CD8-positive, alpha-beta memory T cell (primary cell): ENCODE measurements around the gene NFE2L1. TPM values are rescaled to one million over a fixed set of nuclear protein-coding genes. Genes with fewer than 3 reads are reported as not detected.
"Not testable (repeated sequence)": the region's sequence is repeated elsewhere in the genome, so short reads cannot be mapped to it uniquely, and the experiment has no call there.

ENCODE experiments used
- CTCF ChIA-PET: fragments of 350-600 bp; sonication (Branson Sonifier 250); formaldehyde crosslinking; loops from one replicate; lab custom pipeline; 2021; ENCODE audit warnings: antibody characterized with exemption; lab: Charles Lee
- POLR2A ChIA-PET: fragments of 350-600 bp; sonication (Branson Sonifier 250); formaldehyde crosslinking; loops from one replicate; lab custom pipeline; 2021; ENCODE audit warnings: antibody characterized with exemption; lab: Charles Lee
- DNase-seq, 5 donors: peaks; one replicate each; pipeline versions ENCODE4 v3.0.0 to v3.0.0-alpha.2; 2020 to 2022; ENCODE audit warnings: mixed read lengths in 1 of 5
- H3K27ac ChIP-seq: one replicate; pipeline ENCODE4 v1.7.0; 2013; ENCODE audit warnings: low read depth, mild to moderate bottlenecking, low read length, moderate library complexity
- H3K27me3 ChIP-seq: 2 replicates; pipeline ENCODE4 v1.7.0; 2013; ENCODE audit warnings: low read length, mild to moderate bottlenecking; ENCODE audit not compliant: insufficient read depth, poor library complexity, severe bottlenecking
- H3K36me3 ChIP-seq: 2 replicates; pipeline ENCODE4 v1.7.0; 2013; ENCODE audit warnings: mild to moderate bottlenecking, low read length, moderate library complexity; ENCODE audit not compliant: insufficient read depth
- H3K4me1 ChIP-seq: 2 replicates; pipeline ENCODE4 v1.7.0; 2013; ENCODE audit warnings: mild to moderate bottlenecking, low read length, moderate library complexity; ENCODE audit not compliant: insufficient read depth
- H3K4me3 ChIP-seq: 2 replicates; pipeline ENCODE4 v1.7.0; 2013; ENCODE audit warnings: mild to moderate bottlenecking, low read length
- H3K9me3 ChIP-seq: 2 replicates; pipeline ENCODE4 v1.7.0; 2013; ENCODE audit warnings: mild to moderate bottlenecking, low read length
- H3K27ac Mint-ChIP-seq, 8 donors: one replicate each; pipeline ENCODE4 v1.8.0; 2020 to 2021; ENCODE audit warnings: mixed read lengths in 8 of 8, mild to moderate bottlenecking in 6 of 8, inconsistent platforms in 3 of 8, moderate library complexity in 3 of 8
- H3K27me3 Mint-ChIP-seq, 2 donors: one replicate each; pipeline ENCODE4 v1.8.0; 2020 to 2021; ENCODE audit warnings: mixed read lengths in 2 of 2, mild to moderate bottlenecking in 1 of 2, moderate library complexity in 1 of 2
- H3K36me3 Mint-ChIP-seq, 3 donors: one replicate each; pipeline ENCODE4 v1.8.0; 2020 to 2021; ENCODE audit warnings: mixed read lengths in 3 of 3, inconsistent platforms in 1 of 3, mild to moderate bottlenecking in 1 of 3
- H3K4me1 Mint-ChIP-seq, 3 donors: one replicate each; pipeline ENCODE4 v1.8.0; 2020 to 2021; ENCODE audit warnings: mixed read lengths in 3 of 3, inconsistent platforms in 1 of 3, mild to moderate bottlenecking in 1 of 3
- H3K4me3 Mint-ChIP-seq, 7 donors: one replicate each; pipeline ENCODE4 v1.8.0; 2020 to 2021; ENCODE audit warnings: mixed read lengths in 7 of 7, mild to moderate bottlenecking in 6 of 7, moderate library complexity in 4 of 7, inconsistent platforms in 2 of 7
- H3K9me3 Mint-ChIP-seq, 5 donors: one replicate each; pipeline ENCODE4 v1.8.0; 2020 to 2022; ENCODE audit warnings: mixed read lengths in 5 of 5, mild to moderate bottlenecking in 3 of 5, moderate library complexity in 2 of 5, inconsistent platforms in 1 of 5
- polyA plus RNA-seq: library from polyadenylated mRNA; unstranded; fragments of 300-500 nt; fragmentation: Illumina TruSeq; gene quantifications from one replicate; pipeline ENCODE4 v1.2.3, GENCODE V29; 2021
- total RNA-seq, 2 experiments: library from RNA; stranded (reverse); gene quantifications; one replicate each; pipeline ENCODE4 v1.2.3, GENCODE V29; 2021

Gene NFE2L1
- total and polyA plus RNA-seq, 3 experiments from 2014 or later = 13.1 to 98.4 (median 94.5) TPM

GRCh38 chr17:48066192-48066591 is 18.0 kb downstream of the NFE2L1 start:
- H3K36me3 Mint-ChIP-seq = peaks cover 0 to 74% (median 8%) of the 10 kb centered on the region in 3 donors
- peaks cover 22% of the 10 kb centered on the region for H3K36me3 ChIP-seq

GRCh38 chr17:48066656-48067055 is 18.5 kb downstream of the NFE2L1 start:
- H3K4me1 ChIP-seq = no peaks in the 10 kb centered on the region
- no peaks in the 10 kb centered on the region for H3K9me3 ChIP-seq
- no peaks in the 10 kb centered on the region for H3K27me3 ChIP-seq
- no peaks in the 10 kb centered on the region for H3K4me1 Mint-ChIP-seq
- H3K27me3 Mint-ChIP-seq = no peaks in the 10 kb centered on the region
- H3K27ac Mint-ChIP-seq = peak overlapping the region in 3 of 8 donors; percentile 2 to 60 (median 44)
- H3K36me3 Mint-ChIP-seq = peaks cover 0 to 74% (median 8%) of the 10 kb centered on the region in 3 donors
- H3K27ac ChIP-seq = no peak overlapping the region
- H3K36me3 ChIP-seq = peaks cover 19% of the 10 kb centered on the region
- no peak overlapping the region for H3K4me3 Mint-ChIP-seq
- ChIA-PET POLR2A (no interaction called here), CTCF (interaction anchor here (3.0 kb wide), 1 partner anchor 40 kb away, joined by 10 read pairs; no protein-coding TSS in a partner anchor)
- DNase-seq = no peak
- no peaks in the 10 kb centered on the region for H3K9me3 Mint-ChIP-seq
- H3K4me3 ChIP-seq = no peak overlapping the region

More at GRCh38 chr17:48066192-48066591, 18.0 kb downstream of the NFE2L1 start:
- H3K4me1 ChIP-seq = no peaks in the 10 kb centered on the region
- H3K27me3 ChIP-seq = no peaks in the 10 kb centered on the region
- H3K4me3 ChIP-seq = no peak overlapping the region
- H3K4me3 Mint-ChIP-seq = no peak overlapping the region
- POLR2A ChIA-PET = no interaction called here
- no peaks in the 10 kb centered on the region for H3K9me3 Mint-ChIP-seq
- no peaks in the 10 kb centered on the region for H3K27me3 Mint-ChIP-seq
- DNase-seq = no peak
- H3K27ac ChIP-seq = no peak overlapping the region
- H3K4me1 Mint-ChIP-seq = peaks cover 0 to 2% (median 0%) of the 10 kb centered on the region in 3 donors
- no peaks in the 10 kb centered on the region for H3K9me3 ChIP-seq
- CTCF ChIA-PET = interaction anchor here (1.2 to 3.0 kb wide), 4 partner anchors 14 to 39 kb away, joined by 4 to 10 read pairs (median 6); no protein-coding TSS in a partner anchor
- H3K27ac Mint-ChIP-seq = peak overlapping the region in 1 of 8 donors; percentile 5

- Histone ChIP-seq H3K9me3 (no peaks in the 10 kb centered on the region), H3K4me1 (no peaks in the 10 kb centered on the region), H3K27ac (no peak overlapping the region), H3K27me3 (no peaks in the 10 kb centered on the region), H3K4me3 (no peak overlapping the region), H3K36me3 (peaks cover 13% of the 10 kb centered on the region)
- Mint-ChIP-seq H3K27ac (no peak overlapping the region), H3K4me1 (no peaks in the 10 kb centered on the region), H3K4me3 (no peak overlapping the region), H3K36me3 (peaks cover 0 to 70% (median 8%) of the 10 kb centered on the region in 3 donors), H3K27me3 (no peaks in the 10 kb centered on the region), H3K9me3 (no peaks in the 10 kb centered on the region)
- ChIA-PET CTCF (interaction anchor here (1.5 to 3.0 kb wide), 3 partner anchors 13 to 40 kb away, joined by 7 to 10 read pairs (median 9); no protein-coding TSS in a partner anchor), POLR2A (no interaction called here)
- DNase-seq = no peak
These were observed 19.1 kb downstream of the NFE2L1 start for GRCh38 chr17:48067245-48067644.

- H3K27ac Mint-ChIP-seq, H3K4me1 ChIP-seq, H3K36me3 ChIP-seq, H3K4me3 ChIP-seq, H3K4me1 Mint-ChIP-seq, H3K9me3 Mint-ChIP-seq, H3K4me3 Mint-ChIP-seq, H3K9me3 ChIP-seq, DNase-seq, H3K27ac ChIP-seq, H3K27me3 Mint-ChIP-seq, H3K27me3 ChIP-seq, POLR2A ChIA-PET: not testable (repeated sequence)
- CTCF ChIA-PET = interaction anchor here (0.7 to 3.0 kb wide), 5 partner anchors 10 to 41 kb away, joined by 3 to 10 read pairs (median 7); no protein-coding TSS in a partner anchor
- peaks cover 0 to 66% (median 8%) of the 10 kb centered on the region in 3 donors for H3K36me3 Mint-ChIP-seq
These were observed 19.6 kb downstream of the NFE2L1 start for GRCh38 chr17:48067808-48068207.

GRCh38 chr17:48068491-48068961 is 20.4 kb downstream of the NFE2L1 start:
- no peaks in the 10 kb centered on the region for H3K4me1 ChIP-seq
- Mint-ChIP-seq H3K27ac (peak overlapping the region in 1 of 8 donors; percentile 33), H3K4me1 (no peaks in the 10 kb centered on the region), H3K36me3 (peaks cover 0 to 65% (median 10%) of the 10 kb centered on the region in 3 donors), H3K27me3 (no peaks in the 10 kb centered on the region), H3K9me3 (no peaks in the 10 kb centered on the region), H3K4me3 (no peak overlapping the region)
- H3K4me3 ChIP-seq = no peak overlapping the region
- no peak overlapping the region for H3K27ac ChIP-seq
- no peaks in the 10 kb centered on the region for H3K27me3 ChIP-seq
- no peaks in the 10 kb centered on the region for H3K9me3 ChIP-seq
- peaks cover 9% of the 10 kb centered on the region for H3K36me3 ChIP-seq
- DNase-seq = no peak
- ChIA-PET POLR2A (no interaction called here), CTCF (interaction anchor here (0.7 to 3.0 kb wide), 7 partner anchors 9 to 92 kb away, joined by 3 to 10 read pairs (median 4); no protein-coding TSS in a partner anchor)

GRCh38 chr17:48070195-48070594 is 22.0 kb downstream of the NFE2L1 start:
- Histone ChIP-seq H3K9me3 (no peaks in the 10 kb centered on the region), H3K27ac (no peak overlapping the region), H3K27me3 (no peaks in the 10 kb centered on the region), H3K4me3 (no peak overlapping the region), H3K36me3 (peaks cover 9% of the 10 kb centered on the region), H3K4me1 (no peaks in the 10 kb centered on the region)
- H3K27me3 Mint-ChIP-seq = no peaks in the 10 kb centered on the region
- no peak overlapping the region for H3K4me3 Mint-ChIP-seq
- H3K36me3 Mint-ChIP-seq = peaks cover 0 to 61% (median 5%) of the 10 kb centered on the region in 3 donors
- POLR2A ChIA-PET = no interaction called here
- no peak for DNase-seq
- no peak overlapping the region for H3K27ac Mint-ChIP-seq
- CTCF ChIA-PET = no interaction called here
- H3K9me3 Mint-ChIP-seq = no peaks in the 10 kb centered on the region
- no peaks in the 10 kb centered on the region for H3K4me1 Mint-ChIP-seq

GRCh38 chr17:48071654-48072053 is 23.5 kb downstream of the NFE2L1 start:
- H3K27me3 ChIP-seq = no peaks in the 10 kb centered on the region
- H3K9me3 ChIP-seq = no peaks in the 10 kb centered on the region
- no peaks in the 10 kb centered on the region for H3K4me1 ChIP-seq
- no peak overlapping the region for H3K27ac ChIP-seq
- Mint-ChIP-seq H3K9me3 (no peaks in the 10 kb centered on the region), H3K4me1 (no peaks in the 10 kb centered on the region), H3K27ac (no peak overlapping the region), H3K36me3 (peaks cover 0 to 63% (median 5%) of the 10 kb centered on the region in 3 donors), H3K4me3 (no peak overlapping the region), H3K27me3 (no peaks in the 10 kb centered on the region)
- CTCF ChIA-PET = interaction anchor here (1.4 to 4.7 kb wide), 2 partner anchors 12 to 45 kb away, joined by 3 to 45 read pairs; no protein-coding TSS in a partner anchor
- H3K4me3 ChIP-seq = no peak overlapping the region
- POLR2A ChIA-PET = interaction anchor here (0.5 kb wide), 1 partner anchor 177 kb away, joined by 4 read pairs; no protein-coding TSS in a partner anchor
- H3K36me3 ChIP-seq = peaks cover 10% of the 10 kb centered on the region
- no peak for DNase-seq

- ChIA-PET POLR2A (interaction anchor here (1.0 to 1.2 kb wide), 2 partner anchors 20 to 25 kb away, joined by 3 read pairs; partner anchors contain the start of gene NFE2L1), CTCF (interaction anchor here (1.4 to 4.7 kb wide), 5 partner anchors 11 to 56 kb away, joined by 3 to 45 read pairs (median 7); no protein-coding TSS in a partner anchor)
- H3K4me1 Mint-ChIP-seq, H3K4me3 ChIP-seq, H3K27me3 ChIP-seq, H3K27me3 Mint-ChIP-seq, H3K9me3 Mint-ChIP-seq, H3K27ac Mint-ChIP-seq, H3K4me3 Mint-ChIP-seq, H3K4me1 ChIP-seq, H3K9me3 ChIP-seq, DNase-seq, H3K27ac ChIP-seq: not testable (repeated sequence)
- H3K36me3 Mint-ChIP-seq = peaks cover 0 to 59% (median 9%) of the 10 kb centered on the region in 3 donors
- H3K36me3 ChIP-seq = peaks cover 14% of the 10 kb centered on the region
These were observed 24.7 kb downstream of the NFE2L1 start for GRCh38 chr17:48072811-48073210.
